Measurements from ENCODE around the gene TRPC4. TPM values are rescaled to one million over a fixed set of nuclear protein-coding genes. Genes with fewer than 3 reads are reported as not detected.

The TRPC4 gene
- total RNA-seq, 1 experiment from 2014 or later: 0.22 TPM

- Histone ChIP-seq H4K20me1 (ENCODE audit: low read length) (no peaks in the 10 kb centered on the region), H3K79me2 (ENCODE audit: low read length) (no peaks in the 10 kb centered on the region), H3K9ac (ENCODE audit: low read length) (no peak overlapping the region), H3K4me3 (ENCODE audit: low read length) (no peak overlapping the region), H3K9me2 (replicated peaks; ENCODE audit: low read length) (no peaks in the 10 kb centered on the region), H3K9me3 (ENCODE audit: low read length) (no peaks in the 10 kb centered on the region), H3K4me2 (ENCODE audit: low read length) (no peak overlapping the region), H3F3A (ENCODE audit: low read length, unreplicated experiment) (no peaks in the 10 kb centered on the region), H3K27me3 (ENCODE audit: low read length) (no peaks in the 10 kb centered on the region), H2AFZ (ENCODE audit: low read length) (no peak overlapping the region), H3K36me3 (ENCODE audit: low read depth, low read length) (no peaks in the 10 kb centered on the region), H3K27ac (ENCODE audit: low read length) (no peak overlapping the region), H3K4me1 (ENCODE audit: insufficient read depth, low read length) (no peaks in the 10 kb centered on the region)
- BruUV-seq (replicated peaks): no TSS peak
- intact Hi-C loops (cut with micrococcal nuclease): no loop called here
- CTCF ChIA-PET: no interaction called here
- TF ChIP-seq EZH2 (IDR thresholded peaks at IDR 0.05; ENCODE audit: low read length, unreplicated experiment) (no peak), EZH2phosphoT487 (IDR thresholded peaks at IDR 0.05; ENCODE audit: borderline replicate concordance, low read length) (no peak), CTCF (conservative IDR thresholded peaks at IDR 0.05; ENCODE audit: low read depth, low read length) (no peak)
- POLR2A ChIA-PET (ENCODE audit: unreplicated experiment): no interaction called here
- 0 out of 2 replicates have a peak, but pooled peaks have one; percentile 13 for ATAC-seq
- DNase-seq: no peak
These were observed 242.1 kb downstream of the TRPC4 start for GRCh38 chr13:37627428-37627827.

- no peak for DNase-seq
- CTCF ChIA-PET: no interaction called here
- POLR2A ChIA-PET (ENCODE audit: unreplicated experiment): no interaction called here
- Histone ChIP-seq H3K27me3 (ENCODE audit: low read length) (no peaks in the 10 kb centered on the region), H3K79me2 (ENCODE audit: low read length) (no peaks in the 10 kb centered on the region), H3K27ac (ENCODE audit: low read length) (no peak overlapping the region), H4K20me1 (ENCODE audit: low read length) (no peaks in the 10 kb centered on the region), H3K4me2 (ENCODE audit: low read length) (no peak overlapping the region), H3K9ac (ENCODE audit: low read length) (no peak overlapping the region), H3K36me3 (ENCODE audit: low read depth, low read length) (no peaks in the 10 kb centered on the region), H2AFZ (ENCODE audit: low read length) (no peak overlapping the region), H3K9me3 (ENCODE audit: low read length) (no peaks in the 10 kb centered on the region), H3K4me1 (ENCODE audit: insufficient read depth, low read length) (peaks cover 4% of the 10 kb centered on the region; the same call in 1 of the 2 replicates), H3F3A (ENCODE audit: low read length, unreplicated experiment) (no peaks in the 10 kb centered on the region), H3K4me3 (ENCODE audit: low read length) (no peak overlapping the region), H3K9me2 (replicated peaks; ENCODE audit: low read length) (no peaks in the 10 kb centered on the region)
- intact Hi-C loops (cut with micrococcal nuclease): no loop called here
- no peak for TF ChIP-seq EZH2phosphoT487 (IDR thresholded peaks at IDR 0.05; ENCODE audit: borderline replicate concordance, low read length)
- TF ChIP-seq CTCF (conservative IDR thresholded peaks at IDR 0.05; ENCODE audit: low read depth, low read length): no peak
- TF ChIP-seq EZH2 (IDR thresholded peaks at IDR 0.05; ENCODE audit: low read length, unreplicated experiment): no peak
- no TSS peak for BruUV-seq (replicated peaks)
- no peak for ATAC-seq
These were observed 247.7 kb downstream of the TRPC4 start for GRCh38 chr13:37621811-37622361.

- BruUV-seq (replicated peaks): no TSS peak
- no peak for DNase-seq
- no peak for ATAC-seq
- no peak overlapping the region for H3K4me2 ChIP-seq (ENCODE audit: low read length)
- no peaks in the 10 kb centered on the region for H3F3A ChIP-seq (ENCODE audit: low read length, unreplicated experiment)
- no peaks in the 10 kb centered on the region for H3K9me3 ChIP-seq (ENCODE audit: low read length)
- H3K27ac ChIP-seq (ENCODE audit: low read length): no peak overlapping the region
- ChIA-PET CTCF (no interaction called here), POLR2A (ENCODE audit: unreplicated experiment) (no interaction called here)
- no peaks in the 10 kb centered on the region for H4K20me1 ChIP-seq (ENCODE audit: low read length)
- peaks cover 3% of the 10 kb centered on the region; the same call in 1 of the 2 replicates for H3K27me3 ChIP-seq (ENCODE audit: low read length)
- no peak overlapping the region for H3K4me3 ChIP-seq (ENCODE audit: low read length)
- H2AFZ ChIP-seq (ENCODE audit: low read length): no peak overlapping the region
- H3K9me2 ChIP-seq (replicated peaks; ENCODE audit: low read length): no peaks in the 10 kb centered on the region
- intact Hi-C loops (cut with micrococcal nuclease): no loop called here
- no peak overlapping the region for H3K9ac ChIP-seq (ENCODE audit: low read length)
- TF ChIP-seq EZH2 (IDR thresholded peaks at IDR 0.05; ENCODE audit: low read length, unreplicated experiment): no peak
- H3K79me2 ChIP-seq (ENCODE audit: low read length): no peaks in the 10 kb centered on the region
- H3K4me1 ChIP-seq (ENCODE audit: insufficient read depth, low read length): peaks cover 4% of the 10 kb centered on the region; the same call in 1 of the 2 replicates
- H3K36me3 ChIP-seq (ENCODE audit: low read depth, low read length): no peaks in the 10 kb centered on the region
These were observed 251.0 kb downstream of the TRPC4 start for GRCh38 chr13:37618554-37618953.
